Breast epithelium (tissue), 3 donors: ENCODE measurements around the gene CLN6.

ENCODE experiments used
- POLR2A ChIP-seq: fragments of 450-650 bp; IDR thresholded peaks from one replicate; pipeline ENCODE4 v1.6.1; 2016; ENCODE audit warnings: antibody characterized with exemption, mild to moderate bottlenecking, moderate library complexity
- TF ChIP-seq, protein P1 (sequence below), 3 donors: fragments of 450-650 bp; IDR thresholded peaks; one replicate each; pipeline ENCODE4 v1.5.1; 2016 to 2017; ENCODE audit warnings: antibody characterized with exemption in 3 of 3, mild to moderate bottlenecking in 3 of 3, moderate library complexity in 3 of 3

DNA sequence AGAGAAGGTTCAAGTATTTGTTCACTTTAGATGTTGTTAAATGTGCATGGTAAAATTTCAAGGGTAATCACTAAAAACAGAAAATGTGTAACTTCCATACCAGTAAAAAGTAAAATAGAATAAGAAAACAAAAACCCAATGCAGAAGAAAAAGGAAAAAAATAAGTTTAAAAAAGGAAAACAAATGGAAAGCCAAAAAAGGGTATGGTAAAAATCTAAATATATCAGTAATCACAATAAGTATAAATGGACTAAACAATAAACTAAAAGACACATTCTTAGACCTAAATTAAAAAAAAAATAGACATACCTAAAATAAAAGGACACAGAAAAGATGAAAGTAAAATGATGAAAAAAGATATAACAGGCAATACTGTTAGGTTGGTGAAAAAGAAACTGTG is 9.5 kb upstream of the CLN6 start:
- TF ChIP-seq, protein P1, sequence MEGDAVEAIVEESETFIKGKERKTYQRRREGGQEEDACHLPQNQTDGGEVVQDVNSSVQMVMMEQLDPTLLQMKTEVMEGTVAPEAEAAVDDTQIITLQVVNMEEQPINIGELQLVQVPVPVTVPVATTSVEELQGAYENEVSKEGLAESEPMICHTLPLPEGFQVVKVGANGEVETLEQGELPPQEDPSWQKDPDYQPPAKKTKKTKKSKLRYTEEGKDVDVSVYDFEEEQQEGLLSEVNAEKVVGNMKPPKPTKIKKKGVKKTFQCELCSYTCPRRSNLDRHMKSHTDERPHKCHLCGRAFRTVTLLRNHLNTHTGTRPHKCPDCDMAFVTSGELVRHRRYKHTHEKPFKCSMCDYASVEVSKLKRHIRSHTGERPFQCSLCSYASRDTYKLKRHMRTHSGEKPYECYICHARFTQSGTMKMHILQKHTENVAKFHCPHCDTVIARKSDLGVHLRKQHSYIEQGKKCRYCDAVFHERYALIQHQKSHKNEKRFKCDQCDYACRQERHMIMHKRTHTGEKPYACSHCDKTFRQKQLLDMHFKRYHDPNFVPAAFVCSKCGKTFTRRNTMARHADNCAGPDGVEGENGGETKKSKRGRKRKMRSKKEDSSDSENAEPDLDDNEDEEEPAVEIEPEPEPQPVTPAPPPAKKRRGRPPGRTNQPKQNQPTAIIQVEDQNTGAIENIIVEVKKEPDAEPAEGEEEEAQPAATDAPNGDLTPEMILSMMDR (IDR thresholded peaks at IDR 0.05) = no peak
- no peak for TF ChIP-seq POLR2A
